Smooth muscle cell (in vitro differentiated cells): ENCODE results near the gene CALN1. TPM values are rescaled to one million over a fixed set of nuclear protein-coding genes. Genes with fewer than 3 reads are reported as not detected.

Experiments used
- DNase-seq: peaks from one replicate; lab custom pipeline; 2025; ENCODE audit not compliant: unreplicated experiment; lab: John Stamatoyannopoulos, UW
- H2AFZ ChIP-seq: fragments of 200-600 bp; sonication (generic); 2 replicates; pipeline ENCODE4 v1.6.0; 2016; ENCODE audit warnings: antibody characterized with exemption, low read depth, mild to moderate bottlenecking
- H3F3A ChIP-seq: fragments of 200-600 bp; sonication (generic); 2 replicates; pipeline ENCODE4 v1.6.0; 2017; ENCODE audit warnings: antibody characterized with exemption, low read depth
- H3K27ac ChIP-seq: fragments of 200-600 bp; sonication (generic); 2 replicates; pipeline ENCODE4 v1.5.1; 2016; ENCODE audit warnings: low read depth, mild to moderate bottlenecking
- H3K27me3 ChIP-seq: fragments of 200-600 bp; sonication (generic); 2 replicates; pipeline ENCODE4 v1.6.1; 2016; ENCODE audit warnings: low read depth, mild to moderate bottlenecking
- H3K36me3 ChIP-seq: fragments of 200-600 bp; sonication (generic); 2 replicates; pipeline ENCODE4 v1.5.1; 2016; ENCODE audit warnings: low read depth
- H3K4me1 ChIP-seq: fragments of 200-600 bp; sonication (generic); 2 replicates; pipeline ENCODE4 v1.5.1; 2016; ENCODE audit warnings: low read depth
- H3K4me2 ChIP-seq: fragments of 200-600 bp; sonication (generic); 2 replicates; pipeline ENCODE4 v1.6.0; 2016; ENCODE audit warnings: mild to moderate bottlenecking
- H3K4me3 ChIP-seq: fragments of 200-600 bp; sonication (generic); 2 replicates; pipeline ENCODE4 v1.5.1; 2016; ENCODE audit warnings: mild to moderate bottlenecking
- H3K79me2 ChIP-seq: fragments of 200-600 bp; sonication (generic); 2 replicates; pipeline ENCODE4 v1.6.0; 2016; ENCODE audit warnings: low read depth, mild to moderate bottlenecking
- H3K9ac ChIP-seq: fragments of 200-600 bp; sonication (generic); 2 replicates; pipeline ENCODE4 v1.6.0; 2016; ENCODE audit warnings: low read depth
- H3K9me3 ChIP-seq: fragments of 200-600 bp; sonication (generic); replicated peaks from 2 replicates; pipeline ENCODE4 v1.5.1; 2016; ENCODE audit warnings: low read depth
- H4K20me1 ChIP-seq: fragments of 200-600 bp; sonication (generic); 2 replicates; pipeline ENCODE4 v1.6.0; 2016; ENCODE audit warnings: low read depth
- CTCF ChIP-seq: fragments of 200-600 bp; sonication (generic); IDR thresholded peaks from 2 replicates; pipeline ENCODE4 v1.5.1; 2017; ENCODE audit warnings: borderline replicate concordance, mild to moderate bottlenecking, antibody characterized with exemption; ENCODE audit not compliant: insufficient read depth, poor library complexity, severe bottlenecking
- WGBS: methylation state at CpG from one replicate; pipeline ENCODE4 v1.1.7; 2016; ENCODE audit warnings: low lambda C conversion rate; 5-methylcytosine and 5-hydroxymethylcytosine counted together
- polyA plus RNA-seq: library from polyadenylated mRNA; unstranded; fragments of >200 nt; fragmentation: Nextera tagmentation; extraction: Ambion mirVana; gene quantifications from 2 replicates; pipeline ENCODE4 v1.2.1, GENCODE V29; 2016
- total RNA-seq: library from RNA; depleted of rRNA; stranded (reverse); fragments of >200 nt; gene quantifications from 2 replicates; pipeline ENCODE4 v1.2.3, GENCODE V29; 2014

The CALN1 gene
- total and polyA plus RNA-seq, 2 experiments from 2014 or later = not detected

DNA sequence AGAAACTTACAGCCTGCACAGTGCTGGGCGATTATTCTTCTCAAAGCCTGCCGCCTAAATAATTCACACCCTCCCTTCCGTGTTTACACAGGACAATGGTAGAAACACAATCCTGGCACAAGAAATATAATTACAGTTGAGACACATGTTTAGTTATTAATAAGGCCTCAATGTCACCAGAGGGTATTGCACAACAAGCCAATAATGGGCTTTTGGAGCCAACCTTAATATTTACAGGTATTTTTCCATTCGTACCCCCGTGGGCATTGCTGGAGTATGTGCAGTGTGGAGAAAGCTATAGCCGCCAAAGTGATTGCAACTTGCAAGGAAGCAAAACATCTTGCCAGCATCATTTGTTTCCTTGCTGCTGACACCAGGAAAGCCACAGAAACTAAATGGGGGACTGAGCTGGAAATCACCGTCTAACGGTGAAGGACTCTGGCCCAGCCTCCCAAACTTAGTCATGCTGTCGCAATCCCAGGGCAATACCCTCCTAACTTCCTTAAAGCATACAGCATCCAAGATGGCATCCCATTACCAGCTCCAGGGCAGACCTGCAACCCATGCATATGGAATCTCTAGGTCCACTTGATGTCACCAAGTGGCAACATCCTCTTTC, 8.6 kb downstream of the CALN1 start:
- no peaks in the 10 kb centered on the region for H4K20me1 ChIP-seq

GRCh38 chr7:72394016-72394415, 18.1 kb downstream of the CALN1 start:
- H3K4me3 ChIP-seq = no peak overlapping the region
- no peaks in the 10 kb centered on the region for H3K79me2 ChIP-seq
- H3K27me3 ChIP-seq = peaks cover 26% of the 10 kb centered on the region
- H3K9ac ChIP-seq = no peak overlapping the region
- no peak overlapping the region for H2AFZ ChIP-seq
- no peak overlapping the region for H3K27ac ChIP-seq
- H3K36me3 ChIP-seq = no peaks in the 10 kb centered on the region
- no peaks in the 10 kb centered on the region for H3F3A ChIP-seq
- no peaks in the 10 kb centered on the region for H3K9me3 ChIP-seq
- no peak overlapping the region for H3K4me2 ChIP-seq
- H4K20me1 ChIP-seq = no peaks in the 10 kb centered on the region
- WGBS = 52% methylated on average over 1 of the region's 1 CpG
- no peaks in the 10 kb centered on the region for H3K4me1 ChIP-seq
- TF ChIP-seq CTCF = no peak
- DNase-seq = no peak

More for the DNA sequence above, 8.6 kb downstream of the CALN1 start:
- H3K27ac ChIP-seq = no peak overlapping the region
- H3K9ac ChIP-seq = no peak overlapping the region
- H3K4me3 ChIP-seq = no peak overlapping the region
- TF ChIP-seq CTCF = no peak
- H3K4me1 ChIP-seq = no peaks in the 10 kb centered on the region
- H3K27me3 ChIP-seq = peaks cover 13% of the 10 kb centered on the region
- no peak for DNase-seq
- H3K36me3 ChIP-seq = no peaks in the 10 kb centered on the region
- no peaks in the 10 kb centered on the region for H3K79me2 ChIP-seq
- no peaks in the 10 kb centered on the region for H3F3A ChIP-seq
- no peaks in the 10 kb centered on the region for H3K9me3 ChIP-seq
- WGBS = 94% methylated on average over 9 of the region's 9 CpGs
- H3K4me2 ChIP-seq = no peak overlapping the region
- H2AFZ ChIP-seq = no peak overlapping the region

- no peak for DNase-seq
Measured at GRCh38 chr7:72391821-72392377, 20.2 kb downstream of the CALN1 start.

More at GRCh38 chr7:72391821-72392377, 20.2 kb downstream of the CALN1 start:
- H3K79me2 ChIP-seq = no peaks in the 10 kb centered on the region
- H2AFZ ChIP-seq = no peak overlapping the region
- no peak overlapping the region for H3K4me3 ChIP-seq
- 94% methylated on average over 7 of the region's 7 CpGs for WGBS
- H3K27me3 ChIP-seq = peaks cover 35% of the 10 kb centered on the region
- TF ChIP-seq CTCF = no peak
- no peaks in the 10 kb centered on the region for H3K36me3 ChIP-seq
- H3K9ac ChIP-seq = no peak overlapping the region
- no peak overlapping the region for H3K4me2 ChIP-seq
- no peaks in the 10 kb centered on the region for H3K9me3 ChIP-seq
- H4K20me1 ChIP-seq = no peaks in the 10 kb centered on the region
- no peaks in the 10 kb centered on the region for H3K4me1 ChIP-seq
- H3F3A ChIP-seq = no peaks in the 10 kb centered on the region
- H3K27ac ChIP-seq = no peak overlapping the region
